HL-60 (cell line): ENCODE data around the gene ACAD10.

Experiments
- GABPA ChIP-seq: IDR thresholded peaks from 2 replicates; pipeline ENCODE4 v1.6.1; 2012; ENCODE audit warnings: low read depth
- POLR2AphosphoS5 ChIP-seq: IDR thresholded peaks from 2 replicates; pipeline ENCODE4 v1.6.1; 2012; ENCODE audit warnings: low read depth
- TF ChIP-seq, protein P1 (sequence below): IDR thresholded peaks from one replicate; pipeline ENCODE4 v1.5.1; 2011; ENCODE audit warnings: low read length, control low read depth, inconsistent platforms; ENCODE audit not compliant: insufficient read depth
- TF ChIP-seq, protein P2 (sequence below): IDR thresholded peaks from 2 replicates; pipeline ENCODE4 v1.6.1; 2012; ENCODE audit warnings: low read depth; ENCODE audit not compliant: insufficient replicate concordance

DNA sequence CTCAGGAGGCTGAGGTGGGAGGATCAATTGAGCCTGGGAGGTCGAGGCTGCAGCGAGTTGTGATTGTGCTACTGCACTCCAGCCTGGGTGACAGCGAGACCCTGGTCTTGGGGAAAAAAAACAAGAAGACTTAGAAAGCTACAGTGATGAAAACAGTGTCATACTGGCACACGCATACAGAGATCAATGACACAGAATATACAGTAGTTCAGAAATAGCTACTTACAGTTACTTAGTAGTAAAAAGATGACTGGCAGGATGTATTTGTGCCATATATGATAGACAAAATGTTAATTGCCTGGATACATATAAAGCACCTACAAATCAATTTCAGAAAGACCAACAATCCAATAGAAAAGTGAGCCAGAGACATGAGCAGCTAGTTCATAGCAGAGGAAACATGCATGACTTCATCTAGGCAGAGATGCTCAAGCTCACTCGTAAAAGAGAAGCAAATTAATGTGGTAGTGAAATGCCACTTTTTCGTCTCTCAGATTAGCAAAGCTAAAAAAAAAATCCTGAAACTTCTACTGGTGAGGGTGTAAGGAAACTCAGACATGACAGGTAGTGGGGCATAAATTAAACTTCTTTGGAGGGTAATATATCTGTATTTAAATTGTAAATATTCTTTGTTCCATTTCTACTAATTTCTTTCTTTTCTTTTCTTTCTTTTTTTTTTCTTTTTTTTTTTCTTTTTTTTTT lies 78.4 kb downstream of the ACAD10 start:
- TF ChIP-seq, protein P1, sequence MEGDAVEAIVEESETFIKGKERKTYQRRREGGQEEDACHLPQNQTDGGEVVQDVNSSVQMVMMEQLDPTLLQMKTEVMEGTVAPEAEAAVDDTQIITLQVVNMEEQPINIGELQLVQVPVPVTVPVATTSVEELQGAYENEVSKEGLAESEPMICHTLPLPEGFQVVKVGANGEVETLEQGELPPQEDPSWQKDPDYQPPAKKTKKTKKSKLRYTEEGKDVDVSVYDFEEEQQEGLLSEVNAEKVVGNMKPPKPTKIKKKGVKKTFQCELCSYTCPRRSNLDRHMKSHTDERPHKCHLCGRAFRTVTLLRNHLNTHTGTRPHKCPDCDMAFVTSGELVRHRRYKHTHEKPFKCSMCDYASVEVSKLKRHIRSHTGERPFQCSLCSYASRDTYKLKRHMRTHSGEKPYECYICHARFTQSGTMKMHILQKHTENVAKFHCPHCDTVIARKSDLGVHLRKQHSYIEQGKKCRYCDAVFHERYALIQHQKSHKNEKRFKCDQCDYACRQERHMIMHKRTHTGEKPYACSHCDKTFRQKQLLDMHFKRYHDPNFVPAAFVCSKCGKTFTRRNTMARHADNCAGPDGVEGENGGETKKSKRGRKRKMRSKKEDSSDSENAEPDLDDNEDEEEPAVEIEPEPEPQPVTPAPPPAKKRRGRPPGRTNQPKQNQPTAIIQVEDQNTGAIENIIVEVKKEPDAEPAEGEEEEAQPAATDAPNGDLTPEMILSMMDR, result no peak
- TF ChIP-seq POLR2AphosphoS5 (no peak), GABPA (no peak)
- TF ChIP-seq, protein P2, sequence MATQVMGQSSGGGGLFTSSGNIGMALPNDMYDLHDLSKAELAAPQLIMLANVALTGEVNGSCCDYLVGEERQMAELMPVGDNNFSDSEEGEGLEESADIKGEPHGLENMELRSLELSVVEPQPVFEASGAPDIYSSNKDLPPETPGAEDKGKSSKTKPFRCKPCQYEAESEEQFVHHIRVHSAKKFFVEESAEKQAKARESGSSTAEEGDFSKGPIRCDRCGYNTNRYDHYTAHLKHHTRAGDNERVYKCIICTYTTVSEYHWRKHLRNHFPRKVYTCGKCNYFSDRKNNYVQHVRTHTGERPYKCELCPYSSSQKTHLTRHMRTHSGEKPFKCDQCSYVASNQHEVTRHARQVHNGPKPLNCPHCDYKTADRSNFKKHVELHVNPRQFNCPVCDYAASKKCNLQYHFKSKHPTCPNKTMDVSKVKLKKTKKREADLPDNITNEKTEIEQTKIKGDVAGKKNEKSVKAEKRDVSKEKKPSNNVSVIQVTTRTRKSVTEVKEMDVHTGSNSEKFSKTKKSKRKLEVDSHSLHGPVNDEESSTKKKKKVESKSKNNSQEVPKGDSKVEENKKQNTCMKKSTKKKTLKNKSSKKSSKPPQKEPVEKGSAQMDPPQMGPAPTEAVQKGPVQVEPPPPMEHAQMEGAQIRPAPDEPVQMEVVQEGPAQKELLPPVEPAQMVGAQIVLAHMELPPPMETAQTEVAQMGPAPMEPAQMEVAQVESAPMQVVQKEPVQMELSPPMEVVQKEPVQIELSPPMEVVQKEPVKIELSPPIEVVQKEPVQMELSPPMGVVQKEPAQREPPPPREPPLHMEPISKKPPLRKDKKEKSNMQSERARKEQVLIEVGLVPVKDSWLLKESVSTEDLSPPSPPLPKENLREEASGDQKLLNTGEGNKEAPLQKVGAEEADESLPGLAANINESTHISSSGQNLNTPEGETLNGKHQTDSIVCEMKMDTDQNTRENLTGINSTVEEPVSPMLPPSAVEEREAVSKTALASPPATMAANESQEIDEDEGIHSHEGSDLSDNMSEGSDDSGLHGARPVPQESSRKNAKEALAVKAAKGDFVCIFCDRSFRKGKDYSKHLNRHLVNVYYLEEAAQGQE, result no peak
